ENCODE data around the gene SAP30BP.

The SAP30BP gene

DNA sequence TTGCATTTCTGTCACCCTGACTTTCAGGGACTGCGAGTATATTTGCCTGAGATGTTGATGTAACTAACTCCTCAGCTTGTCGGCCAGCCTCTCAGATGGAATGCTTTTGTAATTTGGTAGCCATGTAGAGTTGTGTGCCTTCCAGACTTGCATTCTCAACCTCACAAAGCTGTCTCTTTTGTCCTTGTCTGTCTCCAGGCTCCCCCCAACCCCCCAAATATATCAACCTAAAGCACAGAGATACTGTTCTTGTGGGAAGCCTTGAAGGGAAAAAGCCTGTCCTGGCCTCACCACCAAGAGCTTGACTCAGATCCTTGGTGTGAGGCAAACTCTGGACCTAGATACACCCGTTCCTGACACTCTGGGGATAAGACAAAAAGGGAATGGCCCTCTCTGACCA lies 18.4 kb downstream of the SAP30BP start:
- DNase-seq (ENCODE audit: low read depth in 2 of 2), result no peak

DNA sequence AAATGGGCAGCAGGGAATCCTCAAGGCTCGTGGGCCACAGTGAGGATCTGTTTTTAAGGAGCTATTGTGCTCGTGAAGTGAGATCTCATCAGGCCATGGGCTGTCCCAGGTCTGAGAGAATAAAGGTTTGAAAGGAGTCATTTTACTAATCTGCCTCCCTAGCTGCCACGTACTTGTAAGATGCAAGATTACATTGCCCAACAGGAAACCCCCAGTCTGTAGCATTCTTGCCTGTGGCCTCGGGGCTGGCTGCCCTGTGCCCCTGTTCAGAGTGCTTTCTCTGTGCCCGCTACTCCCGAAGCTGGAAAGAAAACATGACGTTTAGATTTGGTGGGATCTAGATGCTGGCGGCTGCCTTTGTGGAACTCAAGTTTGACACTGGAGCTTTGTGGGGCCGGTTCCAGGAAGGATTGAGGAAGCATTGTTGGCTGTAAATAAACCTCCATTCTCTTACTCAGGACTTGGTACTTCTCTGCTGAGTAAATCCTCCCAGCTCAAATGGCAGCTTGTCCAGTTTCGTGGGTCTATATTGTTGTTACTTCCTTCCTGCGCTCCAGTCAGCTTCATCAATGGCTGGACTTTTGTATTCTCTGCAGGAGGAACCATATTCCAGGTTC lies 21.2 kb downstream of the SAP30BP start:
- no peak for DNase-seq (ENCODE audit: low read depth in 2 of 2)

DNA sequence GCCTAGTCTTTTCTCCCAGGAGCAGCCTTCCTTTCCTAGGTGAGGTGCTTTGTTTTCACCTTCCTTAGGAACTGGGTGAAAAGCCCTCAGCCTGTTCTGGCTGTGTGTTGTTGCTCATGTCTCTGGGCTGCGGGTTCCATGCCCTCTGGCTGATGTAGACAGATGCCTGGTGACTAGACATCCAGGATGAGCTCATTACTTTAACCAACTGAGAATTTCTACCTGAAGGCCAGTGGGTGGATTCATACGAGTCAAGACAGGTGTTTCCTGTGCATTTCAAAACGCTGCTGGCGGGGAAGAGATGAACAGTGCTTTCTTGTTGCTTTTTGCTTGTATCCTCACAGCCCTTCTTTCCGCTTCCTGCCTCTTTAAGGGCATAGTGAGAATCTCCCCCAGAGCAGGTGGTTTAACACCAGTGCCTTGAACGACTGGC lies 22.3 kb downstream of the SAP30BP start:
- DNase-seq (ENCODE audit: low read depth in 2 of 2), result no peak

DNA sequence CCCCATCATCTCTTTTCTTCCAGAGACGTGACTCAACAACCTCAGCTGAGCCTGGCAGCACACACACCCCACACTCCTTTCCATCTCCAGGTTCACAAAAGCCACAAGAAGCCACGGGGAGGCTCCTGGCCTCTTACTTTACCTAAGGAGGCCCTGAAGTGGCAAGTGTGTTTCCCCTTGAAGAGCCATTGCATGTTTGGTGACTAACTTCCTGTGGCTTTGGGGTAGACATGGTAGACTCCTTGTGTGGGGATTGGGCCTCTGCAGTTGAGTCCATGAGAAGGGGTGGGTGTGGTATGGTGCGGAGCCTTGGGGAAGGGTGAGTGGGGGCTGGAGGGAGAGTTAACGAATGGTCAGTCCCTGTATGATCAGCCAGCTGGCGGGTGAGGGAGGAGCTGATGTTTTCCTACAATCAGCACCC lies 24.2 kb downstream of the SAP30BP start:
- no peak for DNase-seq (ENCODE audit: low read depth in 2 of 2)

DNA sequence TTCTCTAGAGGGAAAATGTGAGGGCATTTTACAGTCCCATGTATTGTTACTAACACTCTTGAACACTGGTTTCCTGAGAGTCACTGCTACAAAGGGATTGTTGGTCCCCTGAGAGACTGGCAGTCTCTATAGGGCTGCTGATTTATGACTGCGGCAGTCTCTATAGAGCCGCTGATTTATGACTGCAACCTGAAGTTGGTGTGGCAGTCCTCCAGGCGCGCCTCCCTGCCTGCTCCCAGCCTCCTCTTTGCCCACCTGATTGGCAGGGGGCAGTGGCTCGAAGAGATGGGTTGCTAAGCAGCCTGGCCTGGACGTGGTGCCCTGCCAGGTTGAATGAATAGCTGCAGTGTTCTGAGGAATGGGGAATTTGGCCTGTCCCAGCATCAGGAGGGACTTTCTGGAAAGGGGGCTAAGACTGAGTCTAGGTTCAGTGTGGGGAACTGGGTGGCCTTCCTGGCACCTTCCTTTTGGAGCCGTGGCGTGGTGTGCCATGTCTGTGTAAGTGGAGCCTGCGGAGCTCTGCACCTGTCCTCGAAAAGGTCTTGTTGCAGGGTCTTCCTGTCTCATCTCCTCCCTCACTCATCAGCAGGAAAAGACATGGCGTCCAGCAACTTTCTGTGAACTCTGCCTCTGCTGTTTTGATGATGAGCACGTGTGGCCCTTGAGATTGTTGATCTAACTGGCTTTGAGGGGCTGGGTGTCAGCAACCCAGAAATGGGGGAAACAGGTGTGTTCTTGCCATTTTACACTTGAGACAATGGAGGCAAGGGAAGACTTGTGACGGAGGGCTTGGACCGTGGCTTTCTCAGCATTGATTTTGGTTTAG lies 24.9 kb downstream of the SAP30BP start:
- no peak for DNase-seq (ENCODE audit: low read depth in 2 of 2)

DNA sequence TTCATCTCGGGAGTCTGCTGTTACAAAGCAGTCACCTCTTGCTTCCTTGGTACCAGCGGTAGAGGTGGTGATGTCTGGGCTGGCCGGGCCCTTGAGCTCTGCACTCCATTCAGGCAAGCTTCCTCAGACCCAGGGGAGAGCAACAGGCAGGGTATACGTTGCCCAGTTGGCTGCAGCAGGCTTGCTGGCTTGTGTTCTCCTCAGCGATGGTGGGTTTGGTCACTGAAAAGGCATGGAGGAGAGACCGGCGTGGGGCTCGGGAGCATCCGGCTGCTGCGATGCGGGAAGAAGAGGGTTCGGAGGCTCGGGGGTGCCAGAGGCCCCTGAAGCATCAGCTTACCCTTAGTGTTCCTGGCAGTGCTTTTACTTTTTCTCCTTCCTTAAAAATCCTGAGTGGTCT lies 25.8 kb downstream of the SAP30BP start:
- no peak for DNase-seq (ENCODE audit: low read depth in 2 of 2)

DNA sequence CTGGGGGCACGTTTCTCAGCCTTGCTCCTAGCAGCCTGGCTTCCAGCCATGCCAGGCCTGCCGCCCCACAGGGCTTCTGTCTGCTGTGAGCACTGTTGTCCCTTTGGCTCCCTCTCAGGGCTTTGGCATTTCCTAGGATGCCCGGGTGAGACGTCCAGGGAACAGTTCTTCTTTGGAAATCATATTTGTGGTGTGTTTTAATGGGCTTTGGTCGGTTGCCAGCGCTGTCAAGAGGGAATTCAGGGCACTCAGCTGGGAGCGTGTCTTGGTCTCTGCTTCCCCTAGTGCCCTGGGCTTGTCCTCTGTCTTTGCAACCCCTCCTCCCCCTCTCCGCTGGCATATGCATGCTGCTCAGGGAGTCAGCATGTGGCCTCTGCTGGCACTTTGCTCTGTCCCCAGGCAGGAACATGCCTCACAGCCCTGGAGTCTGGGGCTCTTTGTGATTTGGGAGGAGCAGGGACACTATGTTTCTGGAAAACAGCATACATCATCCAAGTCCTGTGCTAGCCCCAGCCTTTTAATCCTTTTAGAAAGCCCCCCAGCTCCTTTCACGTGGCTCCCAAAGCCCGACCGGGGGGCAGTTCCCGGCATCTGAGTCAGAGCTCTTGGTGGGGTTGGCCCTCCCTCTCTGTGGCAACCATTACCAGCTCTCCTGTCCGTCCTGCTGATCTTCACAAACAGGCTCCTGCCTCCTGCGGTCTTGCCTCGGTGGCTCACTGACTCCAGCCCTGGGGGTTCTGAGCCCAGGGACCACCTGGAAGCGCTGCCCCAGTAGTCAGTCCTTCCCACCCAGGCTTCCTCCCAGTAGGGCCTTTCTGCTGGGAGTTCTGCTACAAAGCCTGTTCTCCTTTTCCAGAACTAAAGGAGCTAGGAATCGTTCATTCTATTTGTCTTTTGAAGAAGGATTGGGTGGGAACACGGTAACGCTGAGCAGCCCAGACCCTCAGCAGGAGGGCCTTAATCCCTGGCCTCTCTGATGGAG lies 26.7 kb downstream of the SAP30BP start:
- no peak for DNase-seq (ENCODE audit: low read depth in 2 of 2)

DNA sequence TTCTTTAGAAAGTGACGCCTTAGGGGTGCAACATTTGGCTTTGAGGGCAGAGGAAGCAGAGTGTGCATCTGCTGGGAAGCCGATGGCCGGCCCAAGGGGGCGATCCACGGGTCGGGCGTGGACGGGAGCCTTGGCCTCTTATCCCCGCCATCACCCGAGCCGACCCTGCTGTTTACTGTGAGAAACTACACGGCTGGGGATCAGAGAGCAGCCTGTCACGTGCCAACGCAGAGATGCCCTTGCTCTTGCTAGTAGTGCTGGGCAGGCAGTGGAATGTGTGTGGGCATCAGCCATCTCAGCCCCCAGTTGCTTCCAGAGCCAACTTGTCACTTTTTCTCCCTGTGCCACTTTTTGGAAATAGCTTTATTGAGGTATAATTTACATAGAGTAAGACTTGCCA lies 27.4 kb downstream of the SAP30BP start:
- no peak for DNase-seq (ENCODE audit: low read depth in 2 of 2)

DNA sequence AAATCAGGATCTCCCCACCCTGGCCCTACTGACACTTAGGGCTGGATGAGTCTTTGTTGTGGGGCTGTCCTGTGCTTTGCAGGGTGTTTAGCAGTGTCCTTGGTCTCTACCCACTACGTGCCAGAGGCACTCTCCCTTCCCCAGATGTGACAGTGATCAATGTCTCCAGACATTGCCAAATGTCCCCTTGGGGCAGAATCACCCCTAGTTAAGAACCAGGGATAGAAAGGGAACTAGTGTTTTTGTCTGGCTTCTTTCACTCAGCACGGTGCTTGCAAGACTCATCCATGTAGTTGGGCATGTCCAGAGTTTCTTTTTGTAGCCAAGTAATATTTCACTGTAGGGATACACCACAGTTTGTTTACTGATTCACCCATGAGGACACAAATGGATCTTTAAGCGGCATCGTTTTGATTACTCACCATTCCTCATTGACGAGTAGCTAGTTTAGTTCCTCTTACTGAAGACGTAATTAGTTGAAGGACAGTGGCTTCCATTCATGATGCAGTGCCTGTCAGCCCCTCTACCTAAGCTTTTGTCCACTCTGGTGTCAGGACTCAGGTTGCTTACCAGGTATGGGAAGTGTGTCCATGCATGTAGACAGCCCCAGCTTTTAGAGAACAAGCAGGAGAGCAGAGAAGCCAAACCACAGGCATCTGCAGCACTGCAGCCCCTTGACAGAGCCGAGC lies 28.1 kb downstream of the SAP30BP start:
- DNase-seq (ENCODE audit: low read depth in 2 of 2), result no peak

DNA sequence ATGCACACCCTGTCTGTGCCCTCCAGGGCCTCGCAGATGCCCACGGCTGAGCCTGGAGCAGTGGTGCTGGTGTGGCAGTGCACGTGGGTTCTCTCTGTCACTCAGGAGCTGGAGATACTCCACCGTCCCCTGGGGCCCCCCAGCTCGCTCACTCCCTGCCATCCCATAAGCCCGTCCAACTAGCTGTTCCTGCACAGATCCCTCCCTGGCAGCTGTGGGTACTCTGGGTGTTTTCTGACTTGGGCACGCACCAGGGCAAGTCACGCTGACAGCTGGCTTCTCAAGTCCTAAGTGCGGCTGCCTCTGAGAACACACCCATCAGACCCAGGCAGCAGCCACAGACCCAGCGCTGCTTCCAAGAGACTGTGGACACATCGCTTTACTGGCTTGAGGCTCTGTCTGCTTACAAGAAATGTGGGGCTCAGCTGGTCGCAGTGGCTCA lies 28.7 kb downstream of the SAP30BP start:
- DNase-seq (ENCODE audit: low read depth in 2 of 2), result no peak

DNA sequence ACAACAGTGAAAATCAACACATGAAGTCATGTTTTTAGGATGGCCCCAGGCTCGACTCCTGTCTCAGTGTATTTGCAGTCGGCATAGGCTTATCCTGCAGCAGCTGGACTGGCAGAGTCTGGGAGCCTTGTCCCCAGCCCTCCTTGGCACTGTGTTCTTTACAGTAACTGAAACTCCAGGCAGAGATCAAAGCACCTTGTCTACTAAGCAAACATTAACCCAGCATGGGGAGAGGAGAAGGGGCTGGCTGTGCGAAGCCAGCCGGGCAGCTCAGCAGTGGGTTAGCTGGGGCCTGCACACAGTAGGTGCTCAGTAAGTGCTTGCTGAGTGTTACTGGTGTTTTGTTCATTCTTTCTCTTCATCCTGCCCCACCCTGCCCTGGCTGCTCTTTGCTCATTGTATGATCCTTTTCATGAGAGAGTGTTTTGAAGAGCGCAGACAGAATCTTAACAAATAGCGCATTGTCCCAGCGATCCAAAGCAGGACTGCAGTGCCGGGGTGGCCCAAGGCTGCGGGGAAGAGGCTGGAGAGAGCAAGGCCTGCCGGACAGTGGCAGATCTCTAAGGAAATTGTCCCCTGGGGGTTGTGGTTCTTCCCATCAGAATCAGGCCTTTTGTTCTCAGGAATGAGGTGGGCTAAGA lies 30.6 kb downstream of the SAP30BP start:
- DNase-seq (ENCODE audit: low read depth in 2 of 2), result no peak

DNA sequence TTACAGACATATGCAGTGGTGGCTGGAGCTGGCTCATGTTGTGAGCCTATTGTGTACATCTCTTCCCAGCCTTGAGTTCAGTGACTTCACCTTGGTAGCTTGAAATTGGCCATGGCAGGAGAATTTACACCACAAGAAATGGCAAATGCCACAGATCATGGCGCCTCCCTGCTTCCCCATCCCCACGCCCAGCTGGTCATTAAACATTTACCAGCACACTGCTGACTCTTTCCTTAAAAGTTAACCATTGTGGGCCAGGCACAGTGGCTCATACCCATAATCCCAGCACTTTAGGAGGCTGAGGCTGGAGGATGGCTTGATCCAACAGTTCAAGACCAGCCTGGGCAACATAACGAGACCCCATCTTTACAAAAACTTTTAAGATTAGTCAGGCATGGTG lies 31.5 kb downstream of the SAP30BP start:
- no peak for DNase-seq (ENCODE audit: low read depth in 2 of 2)

DNA sequence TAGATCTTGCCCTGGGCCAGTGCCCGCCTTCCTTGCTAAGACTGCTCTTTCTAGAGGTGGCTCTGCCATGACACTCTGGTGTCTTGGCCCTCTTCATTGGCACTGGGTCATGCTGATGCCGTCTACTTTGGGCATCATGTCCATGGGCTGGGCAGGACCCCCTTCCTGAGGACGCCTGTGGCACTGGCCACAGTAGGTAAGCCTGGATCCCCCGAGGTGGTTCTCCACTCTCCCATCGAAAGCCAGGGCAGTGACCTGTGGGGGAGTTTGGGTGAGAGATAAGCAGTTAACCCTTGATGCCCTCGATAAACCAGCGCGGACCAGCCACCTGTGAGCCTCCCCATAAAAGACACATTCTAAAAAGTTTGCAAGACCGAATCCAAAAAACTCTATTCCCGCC lies 34.1 kb downstream of the SAP30BP start:
- no peak for DNase-seq (ENCODE audit: low read depth in 2 of 2)

DNA sequence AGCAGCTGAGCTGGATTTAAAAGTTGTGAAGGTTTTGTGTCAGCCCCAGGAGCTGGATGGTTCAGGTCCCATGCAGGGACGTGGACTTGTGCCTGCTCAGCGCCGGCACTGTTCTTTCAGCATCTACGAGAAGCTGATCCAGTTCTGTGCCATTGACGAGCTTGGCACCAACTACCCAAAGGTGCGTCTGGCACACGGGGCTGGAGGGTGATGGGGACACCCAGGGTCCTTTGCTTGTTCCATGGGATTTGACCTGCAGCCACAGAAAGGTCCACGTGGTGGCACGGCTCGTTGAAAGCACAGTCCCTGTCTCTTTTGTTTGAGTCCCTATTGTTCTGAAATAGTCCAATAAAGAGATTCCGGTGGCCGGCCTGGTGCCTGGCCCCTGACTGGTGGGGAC lies 36.1 kb downstream of the SAP30BP start:
- no peak for DNase-seq (ENCODE audit: low read depth in 2 of 2)

DNA sequence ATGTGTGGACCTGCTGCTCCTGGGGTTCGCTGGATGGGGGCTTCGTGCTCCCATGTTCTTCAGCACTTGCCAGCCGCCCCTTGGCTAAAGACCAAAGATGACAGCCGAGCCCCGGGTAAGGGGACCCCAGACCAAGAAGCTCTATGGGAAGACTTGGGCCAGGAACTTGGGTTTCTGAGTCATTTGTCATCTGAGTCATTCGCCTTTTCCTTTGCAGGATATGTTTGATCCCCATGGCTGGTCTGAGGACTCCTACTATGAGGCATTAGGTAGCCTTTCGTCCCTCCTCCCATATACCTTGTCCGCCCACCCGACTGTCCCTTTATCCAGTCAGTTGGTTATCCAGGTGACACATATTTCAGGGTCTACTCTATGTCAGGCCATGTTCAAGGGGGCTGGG lies 36.5 kb downstream of the SAP30BP start:
- DNase-seq (ENCODE audit: low read depth in 2 of 2), result no peak

DNA sequence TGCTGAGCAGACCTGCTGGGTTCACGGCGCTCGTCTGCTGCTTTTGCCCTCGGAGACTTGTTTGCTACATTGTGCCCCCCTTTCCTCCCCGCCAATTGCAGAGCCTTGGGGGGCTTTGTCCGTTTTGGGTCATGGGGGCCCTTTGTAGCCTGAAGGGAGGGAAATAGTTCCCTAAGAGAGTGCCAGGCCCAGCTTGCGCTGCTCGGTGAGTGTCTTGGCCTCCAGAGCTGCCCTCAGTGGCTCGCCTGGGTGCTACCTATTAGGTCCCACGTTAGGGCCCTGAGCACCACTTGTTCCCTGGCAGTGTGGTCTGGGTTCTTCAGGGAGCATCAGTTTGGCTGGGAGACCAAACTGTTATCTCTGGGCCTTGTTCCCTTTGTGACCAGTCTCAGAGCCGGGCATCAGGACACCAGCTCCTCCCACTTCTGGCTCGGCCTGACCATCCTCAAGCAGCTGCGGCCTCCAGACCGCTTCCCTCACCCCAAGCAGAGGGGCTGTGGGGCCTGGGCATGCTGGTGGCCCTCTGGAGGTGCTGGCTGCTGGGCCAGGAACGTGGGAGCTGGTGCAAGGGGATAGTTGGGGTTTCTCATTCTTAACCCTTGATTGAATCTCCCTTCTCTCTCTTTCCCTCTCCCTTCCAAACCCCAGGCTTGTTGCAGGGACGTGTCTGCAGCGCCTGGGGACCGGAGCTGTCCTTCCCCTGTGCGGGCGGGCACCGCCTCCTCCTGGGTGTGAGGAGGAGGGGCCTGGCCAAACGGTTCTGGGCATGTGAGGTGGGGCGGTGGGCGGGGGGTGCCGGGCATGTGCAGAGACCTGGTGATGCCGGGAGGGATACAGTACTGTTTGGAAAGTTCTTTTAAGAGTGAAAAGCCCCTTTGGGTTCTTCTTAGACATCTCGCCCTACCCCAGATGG lies 38.1 kb downstream of the SAP30BP start:
- DNase-seq (ENCODE audit: low read depth in 2 of 2), result no peak

DNA sequence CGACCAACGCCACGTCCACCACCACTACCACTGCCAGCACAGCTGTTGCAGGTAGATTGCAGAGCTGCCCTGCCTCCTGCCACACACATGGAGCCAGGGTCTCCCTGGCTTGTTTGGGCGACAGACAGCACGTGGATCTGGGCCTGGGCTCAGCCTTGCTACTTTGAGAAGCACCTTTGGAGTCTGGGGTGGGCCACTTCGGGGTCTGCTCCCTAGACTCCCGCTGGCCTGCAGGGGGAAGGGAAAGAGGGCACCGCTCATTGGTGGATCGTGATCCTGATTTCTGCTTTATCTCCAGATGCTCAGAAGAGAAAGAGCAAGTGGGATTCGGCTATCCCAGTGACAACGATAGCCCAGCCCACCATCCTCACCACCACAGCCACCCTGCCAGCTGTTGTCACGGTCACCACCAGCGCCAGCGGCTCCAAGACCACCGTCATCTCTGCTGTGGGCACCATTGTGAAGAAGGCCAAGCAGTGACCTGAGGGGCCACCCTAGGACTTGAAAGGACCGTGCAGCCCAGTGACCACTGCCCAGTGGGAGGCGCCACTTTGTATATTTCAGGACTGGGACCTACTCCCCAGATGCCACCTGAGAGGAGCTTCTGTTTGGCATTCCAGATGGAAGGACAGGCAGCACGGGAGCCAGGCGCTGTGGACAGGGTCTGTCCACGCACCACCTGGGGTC lies 39.0 kb downstream of the SAP30BP start:
- DNase-seq (ENCODE audit: low read depth in 2 of 2), result no peak

DNA sequence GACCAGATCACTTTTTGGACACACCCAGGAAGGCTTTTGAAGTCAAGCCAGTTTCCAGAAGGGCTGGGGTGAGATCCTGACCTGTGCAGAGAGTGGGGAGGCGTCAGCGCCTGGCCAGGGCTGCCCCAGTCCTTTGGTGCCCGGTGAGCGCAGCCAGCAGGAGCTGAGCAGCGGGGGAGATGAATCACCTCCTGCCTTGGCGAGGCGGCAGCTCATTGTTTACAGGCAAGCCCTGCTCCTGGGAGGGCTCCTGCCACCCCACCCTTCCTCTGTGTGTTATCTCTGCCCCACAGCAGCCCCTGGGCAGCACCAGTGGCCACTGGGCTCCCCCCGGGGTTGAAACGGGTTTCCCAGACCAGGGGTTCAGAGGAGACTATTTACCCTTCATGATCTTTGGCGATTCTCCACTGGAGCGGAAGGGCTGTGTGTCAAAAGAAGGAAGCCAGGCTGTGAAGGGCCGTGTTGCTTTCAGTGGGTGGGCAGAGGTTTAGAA lies 40.0 kb downstream of the SAP30BP start:
- DNase-seq (ENCODE audit: low read depth in 2 of 2), result no peak

DNA sequence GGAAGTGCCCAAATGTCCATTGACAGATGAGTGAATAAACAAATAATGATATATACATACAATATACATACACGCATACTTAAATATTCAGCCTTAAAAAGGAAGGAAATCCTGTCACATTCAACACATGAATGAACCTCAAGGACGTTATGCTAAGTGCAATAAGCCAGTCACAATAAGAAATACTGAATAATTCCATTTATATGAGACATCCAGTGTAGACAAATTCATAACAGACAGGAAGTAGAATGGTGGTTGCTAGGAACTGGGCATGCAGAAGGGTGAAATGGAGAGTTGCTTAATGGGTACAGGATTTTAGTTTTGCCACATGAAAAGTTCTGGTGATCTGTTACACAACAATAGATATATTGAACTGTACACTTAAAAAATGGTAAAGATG lies 45.3 kb downstream of the SAP30BP start:
- no peak for DNase-seq (ENCODE audit: low read depth in 2 of 2)

Measured in stimulated activated CD4-positive, alpha-beta T cell treated with anti-CD3 and anti-CD28 coated beads, Interleukin-1b, Interleukin-23, amount 100 ng/mL, for 1 hour (primary cell).